ENCODE measurements around the gene SAPCD1. TPM values are rescaled to one million over a fixed set of nuclear protein-coding genes. Genes with fewer than 3 reads are reported as not detected.

Gene SAPCD1
- total RNA-seq, 1 donor from 2014 or later, result 1.2 TPM

- Mint-ChIP-seq H3K27ac (ENCODE audit: unreplicated experiment) (no peak overlapping the region), H3K36me3 (ENCODE audit: low read depth, unreplicated experiment) (peaks cover 9% of the 10 kb centered on the region), H3K27me3 (ENCODE audit: low read depth, unreplicated experiment) (no peaks in the 10 kb centered on the region), H3K4me3 (ENCODE audit: unreplicated experiment) (no peak overlapping the region), H3K9me3 (ENCODE audit: unreplicated experiment) (no peaks in the 10 kb centered on the region), H3K4me1 (ENCODE audit: low read depth, unreplicated experiment) (peaks cover 6% of the 10 kb centered on the region)
- no peak overlapping the region for H2AFZ ChIP-seq (ENCODE audit: low read depth, low read length)
- peaks cover 16% of the 10 kb centered on the region for H3K4me1 ChIP-seq (ENCODE audit: insufficient read depth, low read length)
- no peak overlapping the region for H3K27ac ChIP-seq (ENCODE audit: low read depth, low read length)
- H3K27me3 ChIP-seq (ENCODE audit: insufficient read depth, low read length), result no peaks in the 10 kb centered on the region
- TF ChIP-seq CTCF (IDR thresholded peaks at IDR 0.05; ENCODE audit: insufficient read depth, low read depth, low read length) (no peak), EZH2 (IDR thresholded peaks at IDR 0.05; ENCODE audit: insufficient read depth, low read length) (no peak)
- FAIRE-seq (no peak), DNase-seq (ENCODE audit: low read depth) (no peak)
- H3K4me3 ChIP-seq (ENCODE audit: insufficient read depth, low read depth, low read length), result no peak overlapping the region
- H4K20me1 ChIP-seq (ENCODE audit: insufficient read depth, low read length), result peaks cover 4% of the 10 kb centered on the region
- H3K9me3 ChIP-seq (ENCODE audit: insufficient read depth, low read depth, low read length), result no peaks in the 10 kb centered on the region
- no peaks in the 10 kb centered on the region for H3K79me2 ChIP-seq (ENCODE audit: insufficient read depth, low read length)
- no peak overlapping the region for H3K9ac ChIP-seq (ENCODE audit: low read length)
- no peaks in the 10 kb centered on the region for H3K36me3 ChIP-seq (ENCODE audit: insufficient read depth, low read length)
- no peak overlapping the region for H3K4me2 ChIP-seq (ENCODE audit: low read length)
Observed at GRCh38 chr6:31775184-31775583, 12.7 kb downstream of the SAPCD1 start.

GRCh38 chr6:31775633-31776484, 13.4 kb downstream of the SAPCD1 start:
- Histone ChIP-seq H3K4me2 (ENCODE audit: low read length) (no peak overlapping the region), H3K9ac (ENCODE audit: low read length) (no peak overlapping the region), H3K4me3 (ENCODE audit: insufficient read depth, low read depth, low read length) (no peak overlapping the region), H4K20me1 (ENCODE audit: insufficient read depth, low read length) (peaks cover 4% of the 10 kb centered on the region), H3K4me1 (ENCODE audit: insufficient read depth, low read length) (peaks cover 16% of the 10 kb centered on the region), H3K36me3 (ENCODE audit: insufficient read depth, low read length) (no peaks in the 10 kb centered on the region), H3K9me3 (ENCODE audit: insufficient read depth, low read depth, low read length) (no peaks in the 10 kb centered on the region), H3K79me2 (ENCODE audit: insufficient read depth, low read length) (no peaks in the 10 kb centered on the region), H3K27me3 (ENCODE audit: insufficient read depth, low read length) (no peaks in the 10 kb centered on the region), H3K27ac (ENCODE audit: low read depth, low read length) (no peak overlapping the region), H2AFZ (ENCODE audit: low read depth, low read length) (no peak overlapping the region)
- Mint-ChIP-seq H3K36me3 (ENCODE audit: low read depth, unreplicated experiment) (peaks cover 13% of the 10 kb centered on the region), H3K4me3 (ENCODE audit: unreplicated experiment) (no peak overlapping the region), H3K9me3 (ENCODE audit: unreplicated experiment) (no peaks in the 10 kb centered on the region), H3K27me3 (ENCODE audit: low read depth, unreplicated experiment) (no peaks in the 10 kb centered on the region), H3K27ac (ENCODE audit: unreplicated experiment) (peak overlapping the region; percentile 41), H3K4me1 (ENCODE audit: low read depth, unreplicated experiment) (peaks cover 6% of the 10 kb centered on the region)
- DNase-seq (ENCODE audit: low read depth), result no peak
- TF ChIP-seq EZH2 (IDR thresholded peaks at IDR 0.05; ENCODE audit: insufficient read depth, low read length) (no peak), CTCF (IDR thresholded peaks at IDR 0.05; ENCODE audit: insufficient read depth, low read depth, low read length) (no peak)
- no peak for FAIRE-seq

GRCh38 chr6:31776485-31776988, 14.1 kb downstream of the SAPCD1 start:
- H3K79me2 ChIP-seq (ENCODE audit: insufficient read depth, low read length), result no peaks in the 10 kb centered on the region
- peaks cover 16% of the 10 kb centered on the region for H3K4me1 ChIP-seq (ENCODE audit: insufficient read depth, low read length)
- Mint-ChIP-seq H3K27ac (ENCODE audit: unreplicated experiment) (peak overlapping the region; percentile 41), H3K9me3 (ENCODE audit: unreplicated experiment) (no peaks in the 10 kb centered on the region), H3K36me3 (ENCODE audit: low read depth, unreplicated experiment) (peaks cover 15% of the 10 kb centered on the region), H3K27me3 (ENCODE audit: low read depth, unreplicated experiment) (no peaks in the 10 kb centered on the region), H3K4me3 (ENCODE audit: unreplicated experiment) (no peak overlapping the region), H3K4me1 (ENCODE audit: low read depth, unreplicated experiment) (peaks cover 6% of the 10 kb centered on the region)
- DNase-seq (ENCODE audit: low read depth), result no peak
- H4K20me1 ChIP-seq (ENCODE audit: insufficient read depth, low read length), result peaks cover 4% of the 10 kb centered on the region
- peak overlapping the region; percentile 46 for H3K9ac ChIP-seq (ENCODE audit: low read length)
- no peak overlapping the region for H3K27ac ChIP-seq (ENCODE audit: low read depth, low read length)
- FAIRE-seq, result no peak
- no peak overlapping the region for H2AFZ ChIP-seq (ENCODE audit: low read depth, low read length)
- H3K27me3 ChIP-seq (ENCODE audit: insufficient read depth, low read length), result no peaks in the 10 kb centered on the region
- no peak overlapping the region for H3K4me3 ChIP-seq (ENCODE audit: insufficient read depth, low read depth, low read length)
- peak overlapping the region; percentile 81 for H3K4me2 ChIP-seq (ENCODE audit: low read length)
- H3K36me3 ChIP-seq (ENCODE audit: insufficient read depth, low read length), result no peaks in the 10 kb centered on the region
- H3K9me3 ChIP-seq (ENCODE audit: insufficient read depth, low read depth, low read length), result no peaks in the 10 kb centered on the region
- TF ChIP-seq EZH2 (IDR thresholded peaks at IDR 0.05; ENCODE audit: insufficient read depth, low read length) (no peak), CTCF (IDR thresholded peaks at IDR 0.05; ENCODE audit: insufficient read depth, low read depth, low read length) (no peak)

Measured in astrocyte (in vitro differentiated cells and primary cell).